ENCODE measurements around the gene SLX9.

- TF ChIP-seq EZH2 (IDR thresholded peaks at IDR 0.05; ENCODE audit: insufficient read depth, low read length) (no peak), CTCF (IDR thresholded peaks at IDR 0.05; ENCODE audit: insufficient read depth, low read depth, low read length) (no peak)
Observed at GRCh38 chr21:45002381-45003204, 62.8 kb downstream of the SLX9 start.

Data from astrocyte (in vitro differentiated cells and primary cell).